ENCODE data around the gene MAP2.

GRCh38 chr2:209596262-209596661 is 172.4 kb downstream of the MAP2 start:
- TF ChIP-seq CTCF (conservative IDR thresholded peaks at IDR 0.05 in 1 of 2, IDR thresholded peaks at IDR 0.05 in 1 of 2; ENCODE audit: extremely low read depth in 1 of 2, insufficient read depth in 1 of 2, low read depth in 1 of 2, low read length in 2 of 2) (no peak), EZH2 (IDR thresholded peaks at IDR 0.05; ENCODE audit: borderline replicate concordance, low read length) (no peak)
